ENCODE measurements around the gene MYT1. TPM values are rescaled to one million over a fixed set of nuclear protein-coding genes. Genes with fewer than 3 reads are reported as not detected.
"Not testable (repeated sequence)": the region's sequence is repeated elsewhere in the genome, so short reads cannot be mapped to it uniquely, and the experiment has no call there.

Gene MYT1
- polyA plus RNA-seq, 1 experiment, result not detected

DNA sequence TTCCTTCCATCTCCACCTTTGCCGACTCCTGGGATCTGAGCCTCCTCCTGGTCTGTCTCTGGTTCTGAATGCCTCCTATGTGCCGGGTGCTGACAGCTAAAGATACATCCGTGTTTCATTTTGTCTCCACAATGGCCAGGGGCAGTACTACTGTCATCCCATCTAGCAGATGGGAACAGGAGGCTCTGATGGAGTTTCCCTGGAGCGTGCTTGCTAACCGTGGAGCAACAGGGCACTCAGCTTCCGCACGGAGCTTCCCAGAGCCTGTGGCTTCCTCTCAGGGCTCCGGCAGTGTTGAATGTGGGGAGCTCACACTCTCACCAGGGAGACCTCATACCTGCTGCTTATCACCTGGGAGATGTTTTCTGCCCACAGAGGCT is 45.0 kb upstream of the MYT1 start:
- POLR2A ChIA-PET, result interaction anchor here (0.6 kb wide), 1 partner anchor 36 kb away, joined by 3 read pairs; no protein-coding TSS in a partner anchor
- DNase-seq (ENCODE audit: low read depth, low spot score), result no peak
- Histone ChIP-seq H3K4me3 (ENCODE audit: low read depth, low read length) (no peak overlapping the region), H3K27ac (ENCODE audit: low read depth, low read length) (no peak overlapping the region), H3K27me3 (ENCODE audit: control insufficient read depth, insufficient read depth, low read length) (peaks cover 23% of the 10 kb centered on the region), H3K9me3 (ENCODE audit: control insufficient read depth, insufficient read depth, low read length) (no peaks in the 10 kb centered on the region; the same call in 1 of the 2 replicates)
- TF ChIP-seq, protein P1, sequence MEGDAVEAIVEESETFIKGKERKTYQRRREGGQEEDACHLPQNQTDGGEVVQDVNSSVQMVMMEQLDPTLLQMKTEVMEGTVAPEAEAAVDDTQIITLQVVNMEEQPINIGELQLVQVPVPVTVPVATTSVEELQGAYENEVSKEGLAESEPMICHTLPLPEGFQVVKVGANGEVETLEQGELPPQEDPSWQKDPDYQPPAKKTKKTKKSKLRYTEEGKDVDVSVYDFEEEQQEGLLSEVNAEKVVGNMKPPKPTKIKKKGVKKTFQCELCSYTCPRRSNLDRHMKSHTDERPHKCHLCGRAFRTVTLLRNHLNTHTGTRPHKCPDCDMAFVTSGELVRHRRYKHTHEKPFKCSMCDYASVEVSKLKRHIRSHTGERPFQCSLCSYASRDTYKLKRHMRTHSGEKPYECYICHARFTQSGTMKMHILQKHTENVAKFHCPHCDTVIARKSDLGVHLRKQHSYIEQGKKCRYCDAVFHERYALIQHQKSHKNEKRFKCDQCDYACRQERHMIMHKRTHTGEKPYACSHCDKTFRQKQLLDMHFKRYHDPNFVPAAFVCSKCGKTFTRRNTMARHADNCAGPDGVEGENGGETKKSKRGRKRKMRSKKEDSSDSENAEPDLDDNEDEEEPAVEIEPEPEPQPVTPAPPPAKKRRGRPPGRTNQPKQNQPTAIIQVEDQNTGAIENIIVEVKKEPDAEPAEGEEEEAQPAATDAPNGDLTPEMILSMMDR (IDR thresholded peaks at IDR 0.05; ENCODE audit: low read depth, low read length), result no peak
- CTCF ChIA-PET, result interaction anchor here (0.5 to 3.7 kb wide), 3 partner anchors 81 to 852 kb away, joined by 3 to 31 read pairs (median 5); no protein-coding TSS in a partner anchor

- H3K27ac ChIP-seq (ENCODE audit: low read depth, low read length), result no peak overlapping the region
- ChIA-PET POLR2A (no interaction called here), CTCF (interaction anchor here (0.6 to 3.7 kb wide), 5 partner anchors 17 to 81 kb away, joined by 4 to 31 read pairs (median 5); partner anchors contain the start of genes OPRL1 and RGS19)
- no peak overlapping the region for H3K4me3 ChIP-seq (ENCODE audit: low read depth, low read length)
- TF ChIP-seq, protein P1 (IDR thresholded peaks at IDR 0.05; ENCODE audit: low read depth, low read length), result no peak
- DNase-seq (ENCODE audit: low read depth, low spot score), result no peak
- no peaks in the 10 kb centered on the region; the same call in 1 of the 2 replicates for H3K9me3 ChIP-seq (ENCODE audit: control insufficient read depth, insufficient read depth, low read length)
- peaks cover 22% of the 10 kb centered on the region for H3K27me3 ChIP-seq (ENCODE audit: control insufficient read depth, insufficient read depth, low read length)
Observed at GRCh38 chr20:64119681-64120341, 44.4 kb upstream of the MYT1 start.

DNA sequence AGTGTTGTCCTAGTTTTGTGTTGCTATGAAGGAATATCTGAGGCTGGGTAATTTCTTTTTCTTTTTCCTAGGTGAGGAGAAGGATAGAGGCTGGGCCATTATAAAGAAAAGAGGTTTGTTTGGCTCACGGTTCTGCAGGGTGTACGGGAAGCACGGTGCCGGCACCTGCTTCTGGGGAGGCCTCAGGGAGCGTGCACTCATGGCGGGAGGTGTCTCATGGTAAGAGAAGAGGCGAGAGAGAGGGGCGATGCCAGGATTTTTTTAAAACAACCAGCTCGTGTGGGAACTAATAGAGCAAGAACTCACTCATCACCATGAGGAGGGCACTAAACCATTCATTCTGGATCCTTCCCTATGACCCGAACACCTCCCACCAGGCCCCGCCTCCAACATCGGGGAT is 42.7 kb upstream of the MYT1 start:
- no peaks in the 10 kb centered on the region; the same call in 1 of the 2 replicates for H3K9me3 ChIP-seq (ENCODE audit: control insufficient read depth, insufficient read depth, low read length)
- H3K27me3 ChIP-seq (ENCODE audit: control insufficient read depth, insufficient read depth, low read length), result peaks cover 18% of the 10 kb centered on the region
- ChIA-PET CTCF (interaction anchor here (1.1 to 3.7 kb wide), 6 partner anchors 11 to 83 kb away, joined by 3 to 31 read pairs (median 5); no protein-coding TSS in a partner anchor), POLR2A (no interaction called here)
- no peak for DNase-seq (ENCODE audit: low read depth, low spot score)
- H3K4me3 ChIP-seq (ENCODE audit: low read depth, low read length), result no peak overlapping the region
- no peak overlapping the region for H3K27ac ChIP-seq (ENCODE audit: low read depth, low read length)
- TF ChIP-seq, protein P1 (IDR thresholded peaks at IDR 0.05; ENCODE audit: low read depth, low read length), result no peak

- POLR2A ChIA-PET; H3K9me3 ChIP-seq (ENCODE audit: control insufficient read depth, insufficient read depth, low read length); DNase-seq (ENCODE audit: low read depth, low spot score); H3K4me3 ChIP-seq (ENCODE audit: low read depth, low read length); H3K27ac ChIP-seq (ENCODE audit: low read depth, low read length): not testable (repeated sequence)
- CTCF ChIA-PET, result interaction anchor here (0.8 to 3.7 kb wide), 2 partner anchors 85 to 626 kb away, joined by 3 to 31 read pairs; no protein-coding TSS in a partner anchor
- peaks cover 18% of the 10 kb centered on the region for H3K27me3 ChIP-seq (ENCODE audit: control insufficient read depth, insufficient read depth, low read length)
Observed at GRCh38 chr20:64122927-64123326, 41.3 kb upstream of the MYT1 start.

DNA sequence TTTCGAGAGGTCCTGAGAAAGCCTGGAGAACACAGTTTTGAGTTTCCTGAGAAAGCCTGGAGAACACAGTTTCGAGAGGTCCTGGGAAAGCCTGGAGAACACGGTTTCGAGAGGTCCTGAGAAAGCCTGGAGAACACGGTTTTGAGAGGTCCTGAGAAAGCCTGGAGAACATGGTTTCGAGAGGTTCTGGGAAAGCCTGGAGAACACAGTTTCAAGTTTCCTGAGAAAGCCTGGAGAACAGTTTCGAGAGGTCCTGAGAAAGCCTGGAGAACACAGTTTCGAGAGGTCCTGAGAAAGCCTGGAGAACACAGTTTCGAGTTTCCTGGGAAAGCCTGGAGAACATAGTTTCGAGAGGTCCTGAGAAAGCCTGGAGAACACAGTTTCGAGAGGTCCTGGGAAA is 40.7 kb upstream of the MYT1 start:
- POLR2A ChIA-PET; H3K9me3 ChIP-seq (ENCODE audit: control insufficient read depth, insufficient read depth, low read length); H3K27ac ChIP-seq (ENCODE audit: low read depth, low read length); CTCF ChIA-PET; H3K4me3 ChIP-seq (ENCODE audit: low read depth, low read length); DNase-seq (ENCODE audit: low read depth, low spot score): not testable (repeated sequence)
- peaks cover 18% of the 10 kb centered on the region for H3K27me3 ChIP-seq (ENCODE audit: control insufficient read depth, insufficient read depth, low read length)

GRCh38 chr20:64129146-64129782 is 35.0 kb upstream of the MYT1 start:
- no peak for DNase-seq (ENCODE audit: low read depth, low spot score)
- Histone ChIP-seq H3K9me3 (ENCODE audit: control insufficient read depth, insufficient read depth, low read length) (no peaks in the 10 kb centered on the region), H3K27me3 (ENCODE audit: control insufficient read depth, insufficient read depth, low read length) (peaks cover 4% of the 10 kb centered on the region), H3K27ac (ENCODE audit: low read depth, low read length) (no peak overlapping the region), H3K4me3 (ENCODE audit: low read depth, low read length) (no peak overlapping the region)
- ChIA-PET CTCF (no interaction called here), POLR2A (no interaction called here)
- TF ChIP-seq, protein P1 (IDR thresholded peaks at IDR 0.05; ENCODE audit: low read depth, low read length), result no peak

Measured in AG04450 (cell line).